Type B pancreatic cell (in vitro differentiated cells): ENCODE measurements around the gene EREG. TPM values are rescaled to one million over a fixed set of nuclear protein-coding genes. Genes with fewer than 3 reads are reported as not detected.

ENCODE experiments used
- DNase-seq: peaks from one replicate; pipeline ENCODE4 v3.0.0; 2021; ENCODE audit warnings: mixed read lengths; ENCODE audit not compliant: unreplicated experiment; ENCODE audit errors: extremely low spot score
- H3K27ac Mint-ChIP-seq: 2 replicates; pipeline ENCODE4 v1.8.0; 2021; ENCODE audit warnings: mild to moderate bottlenecking, mixed read lengths
- H3K27me3 Mint-ChIP-seq: 2 replicates; pipeline ENCODE4 v1.8.0; 2021; ENCODE audit warnings: mixed read lengths
- H3K36me3 Mint-ChIP-seq: 2 replicates; pipeline ENCODE4 v1.8.0; 2021; ENCODE audit warnings: mixed read lengths
- H3K4me1 Mint-ChIP-seq: one replicate; pipeline ENCODE4 v1.8.0; 2021; ENCODE audit warnings: mixed read lengths; ENCODE audit not compliant: unreplicated experiment
- H3K4me3 Mint-ChIP-seq: 2 replicates; pipeline ENCODE4 v1.8.0; 2021; ENCODE audit warnings: mild to moderate bottlenecking, mixed read lengths
- H3K9me3 Mint-ChIP-seq: 2 replicates; pipeline ENCODE4 v1.8.0; 2021; ENCODE audit warnings: mixed read lengths
- long read RNA-seq: library from polyadenylated mRNA; unstranded; transcript quantifications from one replicate; pipeline ENCODE4 v2.0.0, GENCODE V29; 2020
- total RNA-seq: library from RNA; stranded (reverse); gene quantifications from 2 replicates; pipeline ENCODE4 v1.2.1, GENCODE V29; 2021; ENCODE audit warnings: low replicate concordance
- TF ChIP-seq, protein P1 (sequence below): fragments of 200-600 bp; sonication (generic); conservative IDR thresholded peaks from 2 replicates; pipeline ENCODE4 v1.5.0; 2021; ENCODE audit warnings: antibody characterized with exemption, mild to moderate bottlenecking

EREG gene
- total RNA-seq, result 3.1 and 4.4 TPM in 2 replicates
- long read RNA-seq, full-length matches to known transcripts, result 4 of 5 reads
- long read RNA-seq, partial matches to known transcripts, result 0 of 5 reads
- long read RNA-seq, other reads (novel, unspliced or antisense), result 1 of 5 reads

- Mint-ChIP-seq H3K27ac (peak within 1 kb of the TSS; percentile 62), H3K9me3 (no peaks in the 10 kb centered on the region), H3K4me3 (peak within 1 kb of the TSS; percentile 89), H3K27me3 (peaks cover 53% of the 10 kb centered on the region), H3K4me1 (no peaks in the 10 kb centered on the region), H3K36me3 (no peaks in the 10 kb centered on the region)
- TF ChIP-seq, protein P1, sequence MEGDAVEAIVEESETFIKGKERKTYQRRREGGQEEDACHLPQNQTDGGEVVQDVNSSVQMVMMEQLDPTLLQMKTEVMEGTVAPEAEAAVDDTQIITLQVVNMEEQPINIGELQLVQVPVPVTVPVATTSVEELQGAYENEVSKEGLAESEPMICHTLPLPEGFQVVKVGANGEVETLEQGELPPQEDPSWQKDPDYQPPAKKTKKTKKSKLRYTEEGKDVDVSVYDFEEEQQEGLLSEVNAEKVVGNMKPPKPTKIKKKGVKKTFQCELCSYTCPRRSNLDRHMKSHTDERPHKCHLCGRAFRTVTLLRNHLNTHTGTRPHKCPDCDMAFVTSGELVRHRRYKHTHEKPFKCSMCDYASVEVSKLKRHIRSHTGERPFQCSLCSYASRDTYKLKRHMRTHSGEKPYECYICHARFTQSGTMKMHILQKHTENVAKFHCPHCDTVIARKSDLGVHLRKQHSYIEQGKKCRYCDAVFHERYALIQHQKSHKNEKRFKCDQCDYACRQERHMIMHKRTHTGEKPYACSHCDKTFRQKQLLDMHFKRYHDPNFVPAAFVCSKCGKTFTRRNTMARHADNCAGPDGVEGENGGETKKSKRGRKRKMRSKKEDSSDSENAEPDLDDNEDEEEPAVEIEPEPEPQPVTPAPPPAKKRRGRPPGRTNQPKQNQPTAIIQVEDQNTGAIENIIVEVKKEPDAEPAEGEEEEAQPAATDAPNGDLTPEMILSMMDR, result no peak
- DNase-seq, result peak; percentile 70
These were observed at the start of gene EREG for GRCh38 chr4:74364652-74365491. EREG (plus strand) TSS chr4:74365145; CDS start chr4:74365309, 164 bp downstream.

- Mint-ChIP-seq H3K27ac (no peak overlapping the region), H3K27me3 (no peaks in the 10 kb centered on the region), H3K4me3 (no peak overlapping the region), H3K36me3 (no peaks in the 10 kb centered on the region), H3K9me3 (no peaks in the 10 kb centered on the region), H3K4me1 (peaks cover 2% of the 10 kb centered on the region)
- TF ChIP-seq, protein P1, result no peak
- no peak for DNase-seq
These were observed 49.6 kb upstream of the EREG start for GRCh38 chr4:74315376-74315775.

DNA sequence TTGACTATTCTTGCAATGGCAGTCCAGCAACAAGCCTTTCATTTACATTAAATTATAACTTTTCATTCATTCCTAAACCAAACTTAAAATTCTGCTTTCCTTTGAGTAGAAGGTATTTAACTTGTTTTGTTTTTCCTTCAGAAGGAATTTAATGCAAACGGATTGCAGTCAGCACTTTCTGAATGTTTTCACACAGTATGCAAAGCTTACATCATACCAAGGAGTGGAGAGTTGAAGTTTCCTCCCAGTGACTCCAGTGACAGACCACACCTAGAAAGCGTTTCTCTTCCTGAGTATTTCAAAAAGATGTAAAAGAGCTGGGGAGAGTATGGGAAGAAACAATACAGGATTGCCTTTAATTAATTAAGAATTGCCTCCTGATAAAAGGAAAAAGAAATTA is 48.5 kb upstream of the EREG start:
- TF ChIP-seq, protein P1, result no peak
- peaks cover 3% of the 10 kb centered on the region for H3K27me3 Mint-ChIP-seq
- H3K27ac Mint-ChIP-seq, result peak overlapping the region; percentile 60
- no peaks in the 10 kb centered on the region for H3K36me3 Mint-ChIP-seq
- no peaks in the 10 kb centered on the region for H3K9me3 Mint-ChIP-seq
- H3K4me1 Mint-ChIP-seq, result peaks cover 10% of the 10 kb centered on the region
- no peak for DNase-seq
- H3K4me3 Mint-ChIP-seq, result no peak overlapping the region

GRCh38 chr4:74317616-74318246 is 47.2 kb upstream of the EREG start:
- no peaks in the 10 kb centered on the region for H3K36me3 Mint-ChIP-seq
- no peak overlapping the region for H3K4me3 Mint-ChIP-seq
- TF ChIP-seq, protein P1, result no peak
- H3K9me3 Mint-ChIP-seq, result no peaks in the 10 kb centered on the region
- peaks cover 3% of the 10 kb centered on the region for H3K27me3 Mint-ChIP-seq
- no peak overlapping the region for H3K27ac Mint-ChIP-seq
- peaks cover 10% of the 10 kb centered on the region for H3K4me1 Mint-ChIP-seq
- no peak for DNase-seq

- Mint-ChIP-seq H3K36me3 (no peaks in the 10 kb centered on the region), H3K4me3 (no peak overlapping the region), H3K27me3 (peaks cover 3% of the 10 kb centered on the region), H3K9me3 (no peaks in the 10 kb centered on the region), H3K27ac (no peak overlapping the region), H3K4me1 (peaks cover 10% of the 10 kb centered on the region)
- DNase-seq, result no peak
- TF ChIP-seq, protein P1, result no peak
These were observed 46.7 kb upstream of the EREG start for GRCh38 chr4:74318276-74318675.
